ENCODE data around the gene TNFRSF8.
A peak's percentile ranks its signal among the peaks of the same experiment; 100 is the strongest.

TNFRSF8 gene

DNA sequence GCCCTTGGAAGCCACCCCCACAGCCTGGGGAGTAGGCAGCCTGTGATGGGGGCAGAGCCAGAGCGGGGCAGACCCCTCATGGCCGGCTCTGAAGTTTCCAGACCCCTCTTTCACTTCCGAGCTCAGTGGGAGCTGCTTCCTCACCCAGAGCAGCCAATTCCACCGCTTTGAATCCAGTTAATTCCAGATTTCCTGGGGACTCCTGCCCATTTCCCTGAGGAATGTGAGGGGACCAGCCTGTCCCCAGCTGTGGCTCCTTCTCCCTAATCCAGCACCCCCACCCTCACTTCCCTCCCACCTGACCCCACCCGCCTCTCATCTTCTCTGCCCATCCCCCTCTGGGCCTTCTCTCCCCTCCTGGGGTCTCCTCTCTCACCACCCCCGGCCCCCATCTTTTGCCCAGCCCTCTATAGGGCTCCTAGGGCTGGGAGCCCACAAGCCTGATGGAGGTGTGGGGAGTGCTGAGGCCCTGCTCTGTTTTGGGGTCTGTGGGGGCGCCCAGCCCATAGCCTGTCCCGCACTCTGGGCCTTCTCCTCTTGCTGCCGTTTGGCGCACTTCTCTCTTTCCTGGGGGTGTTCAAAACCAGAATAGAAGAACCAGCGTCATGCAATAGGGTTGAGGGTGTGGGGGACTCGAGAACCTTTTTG, 77.5 kb downstream of the TNFRSF8 start:
- DNase-seq (no peak), ATAC-seq (no peak)
- peaks cover 26% of the 10 kb centered on the region for H3K4me1 Mint-ChIP-seq
- no peaks in the 10 kb centered on the region for H3K27me3 Mint-ChIP-seq
- no peak overlapping the region for H3K4me3 Mint-ChIP-seq
- no peak overlapping the region for H3K27ac Mint-ChIP-seq
- H3K9me3 Mint-ChIP-seq, result no peaks in the 10 kb centered on the region
- H3K36me3 Mint-ChIP-seq (ENCODE audit: low read depth), result no peaks in the 10 kb centered on the region

DNA sequence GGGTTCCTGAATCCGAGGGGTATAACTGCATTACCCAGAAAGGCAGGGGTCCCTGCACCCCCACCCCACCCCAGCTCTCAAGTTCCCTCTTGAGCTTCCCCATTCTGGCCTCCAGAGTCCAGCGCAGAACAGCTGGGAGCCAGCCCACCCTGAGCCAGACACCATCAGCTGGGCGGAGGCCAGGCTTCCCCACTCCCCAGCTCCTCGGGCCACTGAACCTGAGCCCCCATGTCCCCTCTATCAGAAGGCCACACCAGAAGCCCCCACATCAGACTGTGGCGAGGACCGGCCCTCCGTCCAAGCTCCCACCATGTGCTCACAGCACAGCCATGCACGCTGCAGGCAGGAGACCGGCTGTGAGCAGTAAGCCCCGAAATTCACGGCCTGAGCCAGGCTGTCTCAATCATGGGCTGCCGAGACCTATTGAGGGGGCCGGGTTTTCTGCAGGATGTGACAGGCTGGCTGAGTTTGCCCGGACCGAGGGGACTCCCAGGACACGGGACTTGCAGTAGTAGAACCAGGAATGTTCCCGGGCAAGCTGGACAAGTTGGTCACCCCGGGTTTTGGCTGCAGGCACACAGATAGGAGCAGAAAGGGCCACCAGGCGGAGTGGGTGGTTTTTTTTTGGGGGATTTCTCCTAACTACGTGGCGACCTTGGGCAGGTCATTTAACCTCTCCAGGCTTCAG, 78.2 kb downstream of the TNFRSF8 start:
- no peaks in the 10 kb centered on the region for H3K36me3 Mint-ChIP-seq (ENCODE audit: low read depth)
- no peaks in the 10 kb centered on the region for H3K9me3 Mint-ChIP-seq
- H3K4me3 Mint-ChIP-seq, result no peak overlapping the region
- ATAC-seq (no peak), DNase-seq (no peak)
- no peaks in the 10 kb centered on the region for H3K27me3 Mint-ChIP-seq
- peaks cover 28% of the 10 kb centered on the region for H3K4me1 Mint-ChIP-seq
- H3K27ac Mint-ChIP-seq, result no peak overlapping the region

DNA sequence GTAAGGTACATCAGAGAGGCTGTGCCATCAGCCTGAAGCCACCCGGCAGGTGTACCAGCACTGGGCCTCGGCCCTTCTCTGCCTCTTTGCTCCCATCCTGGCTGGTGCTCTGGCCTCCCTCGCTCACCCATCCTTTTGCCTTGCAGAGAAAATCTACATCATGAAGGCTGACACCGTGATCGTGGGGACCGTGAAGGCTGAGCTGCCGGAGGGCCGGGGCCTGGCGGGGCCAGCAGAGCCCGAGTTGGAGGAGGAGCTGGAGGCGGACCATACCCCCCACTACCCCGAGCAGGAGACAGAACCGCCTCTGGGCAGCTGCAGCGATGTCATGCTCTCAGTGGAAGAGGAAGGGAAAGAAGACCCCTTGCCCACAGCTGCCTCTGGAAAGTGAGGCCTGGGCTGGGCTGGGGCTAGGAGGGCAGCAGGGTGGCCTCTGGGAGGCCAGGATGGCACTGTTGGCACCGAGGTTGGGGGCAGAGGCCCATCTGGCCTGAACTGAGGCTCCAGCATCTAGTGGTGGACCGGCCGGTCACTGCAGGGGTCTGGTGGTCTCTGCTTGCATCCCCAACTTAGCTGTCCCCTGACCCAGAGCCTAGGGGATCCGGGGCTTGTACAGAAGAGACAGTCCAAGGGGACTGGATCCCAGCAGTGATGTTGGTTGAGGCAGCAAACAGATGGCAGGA, 79.2 kb downstream of the TNFRSF8 start:
- no peak overlapping the region for H3K4me3 Mint-ChIP-seq
- no peaks in the 10 kb centered on the region for H3K9me3 Mint-ChIP-seq
- H3K4me1 Mint-ChIP-seq, result peaks cover 38% of the 10 kb centered on the region
- H3K36me3 Mint-ChIP-seq (ENCODE audit: low read depth), result no peaks in the 10 kb centered on the region
- ATAC-seq (no peak), DNase-seq (no peak)
- no peaks in the 10 kb centered on the region for H3K27me3 Mint-ChIP-seq
- no peak overlapping the region for H3K27ac Mint-ChIP-seq

DNA sequence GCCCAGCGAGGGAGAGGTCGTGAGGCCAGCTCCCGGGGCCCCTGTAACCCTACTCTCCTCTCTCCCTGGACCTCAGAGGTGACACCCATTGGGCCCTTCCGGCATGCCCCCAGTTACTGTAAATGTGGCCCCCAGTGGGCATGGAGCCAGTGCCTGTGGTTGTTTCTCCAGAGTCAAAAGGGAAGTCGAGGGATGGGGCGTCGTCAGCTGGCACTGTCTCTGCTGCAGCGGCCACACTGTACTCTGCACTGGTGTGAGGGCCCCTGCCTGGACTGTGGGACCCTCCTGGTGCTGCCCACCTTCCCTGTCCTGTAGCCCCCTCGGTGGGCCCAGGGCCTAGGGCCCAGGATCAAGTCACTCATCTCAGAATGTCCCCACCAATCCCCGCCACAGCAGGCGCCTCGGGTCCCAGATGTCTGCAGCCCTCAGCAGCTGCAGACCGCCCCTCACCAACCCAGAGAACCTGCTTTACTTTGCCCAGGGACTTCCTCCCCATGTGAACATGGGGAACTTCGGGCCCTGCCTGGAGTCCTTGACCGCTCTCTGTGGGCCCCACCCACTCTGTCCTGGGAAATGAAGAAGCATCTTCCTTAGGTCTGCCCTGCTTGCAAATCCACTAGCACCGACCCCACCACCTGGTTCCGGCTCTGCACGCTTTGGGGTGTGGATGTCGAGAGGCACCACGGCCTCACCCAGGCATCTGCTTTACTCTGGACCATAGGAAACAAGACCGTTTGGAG, 80.0 kb downstream of the TNFRSF8 start:
- DNase-seq, result no peak
- no peak overlapping the region for H3K4me3 Mint-ChIP-seq
- peak overlapping the region; percentile 85 for H3K27ac Mint-ChIP-seq
- no peaks in the 10 kb centered on the region for H3K27me3 Mint-ChIP-seq
- no peaks in the 10 kb centered on the region for H3K9me3 Mint-ChIP-seq
- H3K4me1 Mint-ChIP-seq, result peaks cover 44% of the 10 kb centered on the region
- no peaks in the 10 kb centered on the region for H3K36me3 Mint-ChIP-seq (ENCODE audit: low read depth)
- no peak for ATAC-seq

DNA sequence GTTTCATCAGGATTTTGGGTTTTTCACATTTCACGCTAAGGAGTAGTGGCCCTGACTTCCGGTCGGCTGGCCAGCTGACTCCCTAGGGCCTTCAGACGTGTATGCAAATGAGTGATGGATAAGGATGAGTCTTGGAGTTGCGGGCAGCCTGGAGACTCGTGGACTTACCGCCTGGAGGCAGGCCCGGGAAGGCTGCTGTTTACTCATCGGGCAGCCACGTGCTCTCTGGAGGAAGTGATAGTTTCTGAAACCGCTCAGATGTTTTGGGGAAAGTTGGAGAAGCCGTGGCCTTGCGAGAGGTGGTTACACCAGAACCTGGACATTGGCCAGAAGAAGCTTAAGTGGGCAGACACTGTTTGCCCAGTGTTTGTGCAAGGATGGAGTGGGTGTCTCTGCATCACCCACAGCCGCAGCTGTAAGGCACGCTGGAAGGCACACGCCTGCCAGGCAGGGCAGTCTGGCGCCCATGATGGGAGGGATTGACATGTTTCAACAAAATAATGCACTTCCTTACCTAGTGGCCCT, 80.6 kb downstream of the TNFRSF8 start:
- Mint-ChIP-seq H3K4me3 (peak overlapping the region; percentile 5), H3K4me1 (peaks cover 47% of the 10 kb centered on the region), H3K36me3 (ENCODE audit: low read depth) (no peaks in the 10 kb centered on the region), H3K27me3 (no peaks in the 10 kb centered on the region), H3K27ac (peak overlapping the region; percentile 85), H3K9me3 (no peaks in the 10 kb centered on the region)
- ATAC-seq (peak; percentile 29), DNase-seq (peak; percentile 54)

DNA sequence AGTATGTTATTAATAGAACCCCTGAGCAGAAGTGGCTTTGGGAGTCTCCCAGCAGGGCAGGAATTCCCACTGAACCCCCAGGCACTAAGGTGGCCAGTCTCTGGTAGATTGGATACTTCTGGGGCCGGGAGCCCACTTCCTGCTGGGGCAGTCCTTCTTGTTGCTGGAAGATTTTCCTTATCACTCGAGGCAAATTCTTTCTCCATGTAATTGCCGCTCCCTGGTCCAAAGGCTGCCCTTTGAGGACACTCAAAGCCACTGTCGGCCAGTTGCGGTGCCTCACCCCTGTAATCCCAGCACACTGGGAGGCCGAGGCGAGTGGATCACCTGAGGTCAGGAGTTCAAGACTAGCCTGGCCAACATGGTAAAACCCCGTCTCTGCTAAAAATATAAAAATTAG, 81.1 kb downstream of the TNFRSF8 start:
- H3K36me3 Mint-ChIP-seq (ENCODE audit: low read depth), result peaks cover 2% of the 10 kb centered on the region
- no peaks in the 10 kb centered on the region for H3K27me3 Mint-ChIP-seq
- DNase-seq (no peak), ATAC-seq (no peak)
- H3K27ac Mint-ChIP-seq, result peak overlapping the region; percentile 85
- H3K4me1 Mint-ChIP-seq, result peaks cover 52% of the 10 kb centered on the region
- no peak overlapping the region for H3K4me3 Mint-ChIP-seq
- H3K9me3 Mint-ChIP-seq, result peaks cover 4% of the 10 kb centered on the region

DNA sequence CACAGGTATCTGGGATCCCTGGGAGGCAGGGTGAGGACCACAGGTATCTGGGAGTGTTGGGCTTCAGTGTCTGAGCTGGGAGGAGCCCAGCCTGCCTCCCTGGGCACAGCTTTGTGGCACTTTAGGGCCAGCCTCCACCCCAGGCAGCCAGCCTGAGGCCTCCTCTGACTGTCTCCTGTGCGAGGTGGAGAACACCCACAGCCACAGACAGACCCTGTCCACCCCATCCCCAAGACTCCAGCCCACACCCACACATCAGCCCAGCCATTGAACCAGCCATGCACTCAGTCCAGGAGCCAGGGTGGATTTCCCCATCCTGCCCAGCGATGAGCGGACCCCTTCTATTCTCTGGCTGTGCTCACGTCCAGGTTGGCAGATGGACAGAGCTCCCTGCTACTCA, 81.9 kb downstream of the TNFRSF8 start:
- Mint-ChIP-seq H3K27ac (no peak overlapping the region), H3K4me3 (no peak overlapping the region), H3K4me1 (peaks cover 60% of the 10 kb centered on the region), H3K9me3 (peaks cover 9% of the 10 kb centered on the region), H3K27me3 (no peaks in the 10 kb centered on the region), H3K36me3 (ENCODE audit: low read depth) (peaks cover 6% of the 10 kb centered on the region)
- ATAC-seq (no peak), DNase-seq (no peak)

DNA sequence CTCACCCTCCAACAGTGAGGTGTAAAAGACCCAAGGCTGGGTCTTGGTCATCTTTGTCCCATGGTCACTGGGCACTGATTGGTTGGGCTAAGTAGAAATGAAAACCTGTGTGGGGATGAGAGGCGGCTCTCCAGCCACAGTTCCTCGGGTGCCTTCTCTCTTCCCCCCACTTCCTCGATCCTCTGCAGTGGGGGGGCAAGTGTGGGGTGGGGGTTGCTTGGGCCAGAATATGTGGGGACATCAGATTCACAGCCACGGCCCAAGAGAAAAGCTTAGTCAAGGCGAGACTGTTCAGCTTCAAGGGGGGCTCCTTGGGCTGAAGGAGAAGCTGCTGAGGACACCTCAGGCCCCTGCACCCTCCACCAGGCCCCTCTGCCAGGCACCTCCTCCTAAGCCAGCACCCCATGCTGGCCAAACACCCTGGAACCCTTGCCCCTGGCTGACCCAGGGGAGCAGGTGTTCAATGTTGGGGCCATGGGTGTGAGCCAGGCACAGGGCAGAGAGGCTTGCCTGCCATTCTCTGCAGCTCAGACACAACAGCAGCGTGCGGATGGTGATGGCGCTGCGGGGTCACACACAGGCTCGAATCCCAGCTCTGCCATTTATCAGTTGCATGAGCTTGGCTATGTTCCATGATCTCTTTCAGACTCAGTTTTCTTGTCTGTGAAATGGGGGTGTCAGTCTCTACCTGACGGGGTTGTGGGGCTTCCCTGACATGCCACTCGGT, 82.7 kb downstream of the TNFRSF8 start:
- Mint-ChIP-seq H3K27ac (no peak overlapping the region), H3K4me3 (no peak overlapping the region), H3K9me3 (peaks cover 9% of the 10 kb centered on the region), H3K27me3 (no peaks in the 10 kb centered on the region), H3K4me1 (peaks cover 68% of the 10 kb centered on the region), H3K36me3 (ENCODE audit: low read depth) (peaks cover 10% of the 10 kb centered on the region)
- ATAC-seq (no peak), DNase-seq (no peak)

DNA sequence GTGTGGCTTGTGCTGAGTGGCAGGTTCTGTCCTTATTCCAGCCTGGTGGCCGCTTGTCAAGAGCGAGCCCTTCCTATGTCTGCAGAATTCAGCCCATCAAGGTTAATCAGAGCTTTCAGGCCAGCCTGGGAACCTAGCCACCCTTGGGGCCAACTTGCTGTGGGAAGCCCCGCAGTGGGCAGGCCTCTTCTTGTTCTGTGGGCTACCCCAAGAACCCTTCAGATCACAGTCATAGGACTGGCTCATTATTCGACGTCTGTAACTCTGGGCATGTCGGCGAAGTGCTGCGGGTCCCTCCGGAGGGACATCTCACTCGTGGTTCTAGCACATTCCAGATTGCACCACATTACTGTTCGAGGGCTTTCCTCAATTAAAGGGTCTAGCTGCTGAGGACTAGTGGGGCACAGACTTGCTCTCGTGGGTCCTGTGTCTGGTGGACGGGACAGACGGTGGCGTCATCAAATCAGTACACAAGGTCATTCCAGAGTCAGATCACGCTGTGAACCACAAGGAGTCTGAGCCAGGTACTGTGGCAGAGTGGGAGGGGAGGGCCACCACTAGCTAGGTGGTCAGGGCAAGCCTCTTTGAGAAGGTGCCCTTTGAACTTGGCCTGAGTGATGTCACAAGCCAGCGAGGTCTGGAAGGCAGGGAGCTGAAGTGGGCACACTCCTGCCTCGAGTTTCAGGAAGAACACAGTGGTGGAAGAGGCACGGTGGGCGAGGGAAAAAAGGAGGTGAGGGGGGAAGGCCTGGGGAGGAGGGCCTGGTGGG, 83.4 kb downstream of the TNFRSF8 start:
- Mint-ChIP-seq H3K27me3 (no peaks in the 10 kb centered on the region), H3K4me1 (peaks cover 75% of the 10 kb centered on the region), H3K36me3 (ENCODE audit: low read depth) (peaks cover 10% of the 10 kb centered on the region), H3K27ac (peak overlapping the region; percentile 53), H3K9me3 (peaks cover 12% of the 10 kb centered on the region), H3K4me3 (no peak overlapping the region)
- ATAC-seq, result no peak
- no peak for DNase-seq

DNA sequence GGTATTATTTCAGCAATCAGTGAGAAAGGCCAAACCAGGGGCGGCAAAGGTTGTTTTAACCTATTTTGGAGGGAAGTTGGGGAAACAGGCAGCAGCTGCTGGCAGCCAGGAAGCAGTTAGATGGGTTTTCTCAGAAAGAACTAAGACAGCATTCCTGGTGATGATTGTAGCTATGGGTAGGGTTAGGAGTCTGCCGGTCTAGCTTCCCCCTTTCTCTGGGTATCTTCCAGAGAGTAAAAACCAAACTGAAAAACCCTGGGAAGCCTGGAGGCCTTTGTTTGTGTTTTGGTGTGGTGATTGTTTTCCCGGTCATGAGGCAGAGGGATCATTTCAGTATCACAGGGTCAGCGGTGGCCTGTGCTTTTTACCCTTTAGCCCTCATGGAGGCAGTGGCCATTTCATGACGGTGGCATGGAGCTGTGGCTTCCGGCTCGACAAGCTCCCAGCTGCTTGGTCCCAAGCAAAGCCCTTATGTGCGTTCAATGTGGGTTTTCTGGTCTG, 84.1 kb downstream of the TNFRSF8 start:
- Mint-ChIP-seq H3K27ac (peak overlapping the region; percentile 53), H3K36me3 (ENCODE audit: low read depth) (peaks cover 10% of the 10 kb centered on the region), H3K27me3 (no peaks in the 10 kb centered on the region), H3K4me3 (no peak overlapping the region), H3K9me3 (peaks cover 16% of the 10 kb centered on the region), H3K4me1 (peaks cover 83% of the 10 kb centered on the region)
- DNase-seq, result no peak
- no peak for ATAC-seq

DNA sequence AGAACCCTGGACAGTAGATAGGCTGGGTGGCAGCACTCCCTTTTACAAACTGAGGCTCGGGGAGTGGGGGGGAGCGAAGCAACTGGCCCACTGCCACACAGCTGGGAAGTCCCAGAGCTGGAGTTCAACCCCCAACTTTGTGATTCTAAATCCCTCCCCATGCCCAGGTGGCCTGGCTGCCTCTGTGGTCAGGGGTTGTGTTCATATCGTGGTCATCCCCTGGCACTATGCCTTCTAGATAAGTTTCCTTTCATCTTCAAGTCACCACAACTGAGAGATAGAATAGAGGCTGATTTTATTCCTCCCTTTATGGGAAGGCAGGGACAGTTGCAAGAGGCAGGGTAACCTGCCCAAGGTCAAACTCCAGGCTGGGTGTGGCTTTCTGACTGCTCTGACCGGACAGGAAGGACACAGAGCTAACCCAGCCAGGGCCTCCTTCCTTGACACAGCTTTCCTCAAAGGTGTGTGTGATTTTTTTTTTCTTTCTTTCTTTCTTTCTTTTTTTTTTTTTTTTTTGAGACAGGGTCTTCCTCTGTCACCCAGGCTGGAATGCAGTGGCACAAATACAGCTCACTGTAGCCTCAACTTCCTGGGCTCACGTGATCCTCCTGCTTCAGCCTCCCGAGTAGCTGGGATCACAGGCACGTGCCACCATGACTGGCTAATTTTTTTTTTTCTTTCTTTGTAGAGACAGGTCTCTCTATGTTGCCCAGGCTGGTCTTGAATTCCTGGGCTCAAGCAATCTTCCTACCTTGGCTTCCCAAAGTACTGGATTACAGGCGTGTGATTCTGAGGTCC, 85.3 kb downstream of the TNFRSF8 start:
- Mint-ChIP-seq H3K27me3 (no peaks in the 10 kb centered on the region), H3K9me3 (peaks cover 16% of the 10 kb centered on the region), H3K4me3 (no peak overlapping the region), H3K36me3 (ENCODE audit: low read depth) (peaks cover 10% of the 10 kb centered on the region), H3K4me1 (peaks cover 88% of the 10 kb centered on the region), H3K27ac (peak overlapping the region; percentile 50)
- ATAC-seq (no peak), DNase-seq (no peak)

DNA sequence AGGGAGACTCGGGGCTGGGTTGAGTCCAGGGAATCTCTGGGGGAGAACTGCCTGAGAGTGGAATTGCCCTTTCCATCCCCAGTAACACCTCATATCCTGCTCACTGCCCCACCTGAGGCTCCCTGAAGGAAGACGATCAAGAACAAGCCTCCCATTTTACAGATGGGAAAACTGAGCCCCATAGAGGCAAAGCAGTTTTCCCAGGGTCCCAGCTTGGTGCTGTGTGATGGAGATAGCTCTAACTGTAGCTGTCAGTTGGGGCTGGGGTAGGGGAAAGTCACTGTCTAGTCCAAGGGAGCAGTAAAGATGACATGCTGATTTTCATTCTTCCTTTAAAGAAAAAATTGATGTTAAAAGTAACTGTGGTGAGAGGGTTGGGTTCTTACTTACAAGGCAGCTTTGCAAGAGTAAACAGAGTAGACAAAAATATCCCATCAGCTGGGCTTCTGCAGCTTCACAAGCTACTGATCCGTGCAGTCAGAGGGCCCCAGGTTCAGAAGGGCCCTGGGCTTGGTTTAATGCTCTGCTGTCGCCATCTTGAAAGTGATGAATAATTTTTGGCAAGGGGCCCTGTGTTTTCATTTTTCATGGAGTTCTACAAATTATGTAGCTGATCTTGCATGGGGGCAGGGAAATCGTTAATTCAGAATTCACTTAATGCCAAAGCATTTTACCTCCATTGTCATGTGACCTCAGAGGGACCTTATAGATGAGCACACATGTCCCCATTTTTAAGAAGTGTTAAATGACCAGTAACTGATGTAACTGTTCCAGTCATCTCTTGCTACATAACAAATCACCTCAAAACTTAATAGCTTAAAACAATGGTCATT, 86.1 kb downstream of the TNFRSF8 start:
- H3K36me3 Mint-ChIP-seq (ENCODE audit: low read depth), result peaks cover 13% of the 10 kb centered on the region
- no peaks in the 10 kb centered on the region for H3K27me3 Mint-ChIP-seq

More for the DNA sequence above, 86.1 kb downstream of the TNFRSF8 start:
- Mint-ChIP-seq H3K4me1 (peaks cover 87% of the 10 kb centered on the region), H3K4me3 (no peak overlapping the region), H3K27ac (peak overlapping the region; percentile 52), H3K9me3 (peaks cover 16% of the 10 kb centered on the region)
- DNase-seq (no peak), ATAC-seq (no peak)

Measured in activated naive CD8-positive, alpha-beta T cell treated with anti-CD3 and anti-CD28 coated beads, Interleukin-2, amount 50 U/mL, for 24 hours (primary cell).